Adipocyte (in vitro differentiated cells): ENCODE data around the gene SLC16A7.
A peak's percentile ranks its signal among the peaks of the same experiment; 100 is the strongest.
"Not testable (repeated sequence)": the region's sequence is repeated elsewhere in the genome, so short reads cannot be mapped to it uniquely, and the experiment has no call there.

Experiments
- DNase-seq: peaks from one replicate; pipeline ENCODE4 v3.0.0-alpha.2; 2015; ENCODE audit warnings: low read depth
- H3K27me3 ChIP-seq: replicated peaks from 2 replicates; pipeline ENCODE4 v1.7.0; 2013; ENCODE audit warnings: mild to moderate bottlenecking, low read length, moderate library complexity; ENCODE audit not compliant: control insufficient read depth, insufficient read depth
- H3K36me3 ChIP-seq: 2 replicates; pipeline ENCODE4 v1.7.0; 2013; ENCODE audit warnings: low read length, mild to moderate bottlenecking, moderate library complexity; ENCODE audit not compliant: control insufficient read depth, insufficient read depth, severe bottlenecking
- H3K4me1 ChIP-seq: 2 replicates; pipeline ENCODE4 v1.7.0; 2013; ENCODE audit warnings: mild to moderate bottlenecking, low read length, moderate library complexity; ENCODE audit not compliant: control insufficient read depth, insufficient read depth
- H3K4me3 ChIP-seq: 2 replicates; pipeline ENCODE4 v1.7.0; 2013; ENCODE audit warnings: mild to moderate bottlenecking, low read length, moderate library complexity
- H3K9ac ChIP-seq: 2 replicates; pipeline ENCODE4 v1.7.0; 2013; ENCODE audit warnings: mild to moderate bottlenecking, low read length, moderate library complexity
- H3K9me3 ChIP-seq: 2 replicates; pipeline ENCODE4 v1.7.0; 2013; ENCODE audit warnings: mild to moderate bottlenecking, low read length, moderate library complexity; ENCODE audit not compliant: control insufficient read depth

Gene SLC16A7

GRCh38 chr12:59593761-59594160 lies 2.1 kb upstream of the SLC16A7 start:
- Histone ChIP-seq H3K9me3 (no peaks in the 10 kb centered on the region), H3K4me3 (no peak overlapping the region), H3K27me3 (no peaks in the 10 kb centered on the region), H3K4me1 (peaks cover 10% of the 10 kb centered on the region), H3K36me3 (no peaks in the 10 kb centered on the region), H3K9ac (no peak overlapping the region)
- DNase-seq = no peak

- Histone ChIP-seq H3K36me3 (no peaks in the 10 kb centered on the region), H3K4me3 (peak overlapping the region; percentile 97), H3K4me1 (peaks cover 22% of the 10 kb centered on the region), H3K9ac (peak overlapping the region; percentile 89), H3K9me3 (no peaks in the 10 kb centered on the region), H3K27me3 (no peaks in the 10 kb centered on the region)
- peak; percentile 20 for DNase-seq
Observed at GRCh38 chr12:59594943-59595500, 807 bp upstream of the SLC16A7 start.

- no peaks in the 10 kb centered on the region for H3K9me3 ChIP-seq
- DNase-seq = no peak
- peaks cover 27% of the 10 kb centered on the region for H3K4me1 ChIP-seq
- H3K27me3 ChIP-seq = no peaks in the 10 kb centered on the region
- H3K4me3 ChIP-seq = peak overlapping the region; percentile 97
- no peaks in the 10 kb centered on the region for H3K36me3 ChIP-seq
- H3K9ac ChIP-seq = peak overlapping the region; percentile 89
Observed at GRCh38 chr12:59595565-59595882, 305 bp upstream of the SLC16A7 start.

GRCh38 chr12:59597385-59597781 lies 1.6 kb downstream of the SLC16A7 start:
- Histone ChIP-seq H3K4me1 (peaks cover 32% of the 10 kb centered on the region), H3K9ac (peak overlapping the region; percentile 94), H3K36me3 (no peaks in the 10 kb centered on the region), H3K9me3 (no peaks in the 10 kb centered on the region), H3K27me3 (no peaks in the 10 kb centered on the region), H3K4me3 (peak overlapping the region; percentile 97)
- peak; percentile 97 for DNase-seq

- Histone ChIP-seq H3K9me3 (no peaks in the 10 kb centered on the region), H3K27me3 (no peaks in the 10 kb centered on the region), H3K4me3 (no peak overlapping the region), H3K4me1 (peaks cover 30% of the 10 kb centered on the region), H3K36me3 (no peaks in the 10 kb centered on the region), H3K9ac (no peak overlapping the region)
- peak; percentile 53 for DNase-seq
Observed at GRCh38 chr12:59600171-59600570, 4.3 kb downstream of the SLC16A7 start.

GRCh38 chr12:59603754-59604153 lies 7.9 kb downstream of the SLC16A7 start:
- Histone ChIP-seq H3K9me3 (no peaks in the 10 kb centered on the region), H3K4me1 (peaks cover 22% of the 10 kb centered on the region)
- peak; percentile 26 for DNase-seq

GRCh38 chr12:59612823-59613434 lies 17.1 kb downstream of the SLC16A7 start:
- H3K9ac ChIP-seq, H3K36me3 ChIP-seq, H3K27me3 ChIP-seq, DNase-seq, H3K4me1 ChIP-seq: not testable (repeated sequence)
- peak overlapping the region; percentile 36 for H3K4me3 ChIP-seq
- H3K9me3 ChIP-seq = peaks cover 28% of the 10 kb centered on the region

More at GRCh38 chr12:59603754-59604153, 7.9 kb downstream of the SLC16A7 start:
- Histone ChIP-seq H3K4me3 (no peak overlapping the region), H3K36me3 (no peaks in the 10 kb centered on the region), H3K9ac (no peak overlapping the region), H3K27me3 (no peaks in the 10 kb centered on the region)

- Histone ChIP-seq H3K4me3 (no peak overlapping the region), H3K4me1 (no peaks in the 10 kb centered on the region), H3K9ac (no peak overlapping the region), H3K36me3 (peaks cover 9% of the 10 kb centered on the region), H3K9me3 (peaks cover 28% of the 10 kb centered on the region), H3K27me3 (no peaks in the 10 kb centered on the region)
- no peak for DNase-seq
Observed at GRCh38 chr12:59615392-59616165, 19.8 kb downstream of the SLC16A7 start.

- Histone ChIP-seq H3K4me1 (peaks cover 2% of the 10 kb centered on the region), H3K36me3 (no peaks in the 10 kb centered on the region), H3K27me3 (no peaks in the 10 kb centered on the region), H3K9ac (no peak overlapping the region), H3K4me3 (no peak overlapping the region), H3K9me3 (no peaks in the 10 kb centered on the region)
- DNase-seq = no peak
Observed at GRCh38 chr12:59619461-59620240, 23.8 kb downstream of the SLC16A7 start.

- Histone ChIP-seq H3K9me3 (no peaks in the 10 kb centered on the region), H3K27me3 (no peaks in the 10 kb centered on the region), H3K4me1 (peaks cover 8% of the 10 kb centered on the region), H3K9ac (no peak overlapping the region), H3K36me3 (no peaks in the 10 kb centered on the region), H3K4me3 (no peak overlapping the region)
- DNase-seq = no peak
Observed at GRCh38 chr12:59620326-59620725, 24.5 kb downstream of the SLC16A7 start.
